Endothelial cell of coronary artery (primary cell): ENCODE measurements around the gene SCEL. TPM values are rescaled to one million over a fixed set of nuclear protein-coding genes. Genes with fewer than 3 reads are reported as not detected.

Source experiments
- total RNA-seq: library from RNA; depleted of rRNA; stranded (reverse); fragments of >200 nt; gene quantifications from 2 replicates; pipeline ENCODE4 v1.2.3, GENCODE V29; 2014

SCEL gene
- total RNA-seq: not detected in 2 replicates

GRCh38 chr13:77535448-77535847, at the start of gene SCEL:
SCEL (plus strand) TSS chr13:77535706; CDS start chr13:77555876, 20,170 bp downstream.

Other genes with a start within 250 kb of the SCEL start
- gene MYCBP2, start 208.6 kb upstream of the SCEL start, total RNA-seq: 77.4 and 87.4 TPM in 2 replicates
- 0.56 and 1.3 TPM in 2 replicates for gene SLAIN1, start 162.0 kb downstream of the SCEL start, total RNA-seq